A673 (cell line): ENCODE measurements around the gene KRT71.
A peak's percentile ranks its signal among the peaks of the same experiment; 100 is the strongest.

Source experiments
- CTCF ChIP-seq: fragments of 300-800, 200-600 bp; sonication (generic); conservative IDR thresholded peaks from 2 replicates; pipeline ENCODE4 v1.5.1; 2017; ENCODE audit warnings: low read depth, mild to moderate bottlenecking, antibody characterized with exemption, low read length, moderate library complexity, mixed read lengths
- EZH2 ChIP-seq: fragments of 200-600 bp; sonication (generic); IDR thresholded peaks from 2 replicates; pipeline ENCODE4 v1.6.1; 2017; ENCODE audit warnings: borderline replicate concordance, low read depth, mild to moderate bottlenecking, mixed read lengths, antibody characterized with exemption, low read length; ENCODE audit not compliant: poor library complexity, severe bottlenecking

- TF ChIP-seq CTCF = peak; percentile 67
- no peak for TF ChIP-seq EZH2
These were observed 45.9 kb downstream of the KRT71 start for GRCh38 chr12:52506858-52507715.
